NCI-H2171 treated with DMSO at 0.1 percent for 48 hours (cell line): Measurements from ENCODE around the gene SEPTIN11.
A peak's percentile ranks its signal among the peaks of the same experiment; 100 is the strongest.

ENCODE experiments used
- DNase-seq: peaks from one replicate; lab custom pipeline; 2025; lab: John Stamatoyannopoulos, UW

The SEPTIN11 gene

DNA sequence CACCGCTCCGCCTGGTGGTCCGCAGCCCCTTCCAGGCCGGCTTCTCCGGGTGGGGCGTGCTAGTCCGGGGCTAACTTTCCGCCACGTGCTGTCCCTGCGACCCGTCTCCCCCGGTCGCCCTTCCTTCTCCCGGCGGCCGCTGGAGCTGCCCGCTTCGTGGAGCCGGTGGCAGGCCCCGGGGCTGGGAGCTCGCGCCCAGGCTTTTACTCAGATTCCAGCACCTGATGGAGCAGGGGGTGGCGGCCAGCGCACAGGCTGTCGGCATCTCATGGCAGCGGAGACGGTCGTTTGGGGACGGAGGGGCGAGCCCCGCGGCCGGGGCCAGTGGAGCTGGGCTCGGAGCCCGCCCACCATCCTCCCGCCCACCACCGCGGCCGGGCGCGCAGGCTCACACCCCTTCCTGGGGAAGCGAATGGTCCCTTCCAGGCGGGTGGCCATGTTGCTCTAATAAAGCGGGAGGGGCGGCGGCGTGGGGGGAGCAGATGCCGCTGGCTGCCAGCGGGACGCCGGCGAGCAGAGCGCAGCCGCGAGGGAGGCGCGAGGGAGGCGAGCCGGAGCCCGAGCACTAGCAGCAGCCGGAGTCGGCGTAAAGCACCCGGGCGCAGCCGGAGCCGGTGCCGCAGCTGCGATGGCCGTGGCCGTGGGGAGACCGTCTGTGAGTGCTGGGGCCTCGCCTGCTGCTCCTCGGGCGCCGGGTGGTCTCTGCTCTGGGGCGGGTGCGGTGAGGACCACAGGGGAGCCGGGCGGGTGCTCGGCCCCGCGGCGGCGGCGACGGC lies at the start of gene SEPTIN11:
SEPTIN11 (plus strand) TSS at position 477 of the 776 bp plus-strand sequence; CDS start at position 629, 152 bp downstream.
- peak; percentile 68 for DNase-seq

DNA sequence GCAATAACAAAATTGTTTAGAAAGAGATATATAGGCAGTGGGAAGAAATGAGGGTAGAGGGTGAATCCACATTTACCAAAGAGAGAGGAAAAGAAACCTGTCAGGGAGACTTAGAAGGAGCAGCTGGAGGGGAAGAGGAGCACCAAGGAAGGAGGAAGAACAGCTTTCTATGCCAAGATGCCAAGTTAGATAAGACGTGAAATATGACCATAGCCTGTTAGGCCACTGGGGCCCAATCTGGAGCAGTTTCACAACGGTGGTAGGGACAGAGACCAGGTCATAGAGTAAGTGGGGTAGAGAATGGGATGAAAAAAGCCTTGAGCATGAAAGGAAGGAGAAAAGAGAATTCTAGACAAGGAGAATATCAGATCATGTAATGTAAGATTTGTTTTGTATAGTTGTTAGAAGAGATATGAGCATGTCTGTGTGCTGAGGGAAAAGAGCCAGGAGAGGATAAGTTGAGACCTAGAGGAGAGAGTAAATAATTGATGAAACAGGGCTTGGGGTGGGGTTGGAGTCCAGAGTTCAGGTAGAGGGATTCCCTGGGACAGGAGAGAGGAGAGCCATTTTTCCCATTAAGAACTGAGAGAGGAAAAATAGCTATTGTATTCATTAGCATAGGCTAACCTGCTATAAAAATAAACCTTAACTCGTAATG lies 47.2 kb upstream of the SEPTIN11 start:
- no peak for DNase-seq

DNA sequence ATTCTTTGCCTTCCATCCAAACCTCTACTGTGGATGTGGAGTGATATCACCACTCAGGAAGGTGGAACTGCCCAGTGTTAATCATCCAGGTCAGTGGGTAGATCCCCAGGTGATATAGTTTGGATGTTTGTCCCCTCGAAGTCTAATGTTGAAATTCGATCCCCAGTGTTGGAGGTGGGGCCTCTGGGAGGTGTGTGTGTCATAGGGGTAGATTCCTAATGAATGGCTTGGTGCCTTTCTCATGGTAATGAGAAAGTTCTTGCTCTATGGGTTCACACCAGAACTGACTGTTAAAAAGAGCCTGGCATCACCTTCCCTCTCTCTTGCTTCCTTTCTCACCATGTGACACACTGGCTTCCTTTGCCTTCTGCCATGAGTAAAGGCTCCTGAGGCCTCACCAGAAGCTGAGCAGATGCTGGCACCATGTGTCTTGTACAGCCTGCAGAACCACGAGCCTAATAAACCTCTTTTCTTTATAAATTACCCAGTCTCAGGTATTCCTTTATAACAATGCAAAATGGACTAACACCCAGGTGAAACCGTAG lies 44.8 kb upstream of the SEPTIN11 start:
- DNase-seq: no peak

DNA sequence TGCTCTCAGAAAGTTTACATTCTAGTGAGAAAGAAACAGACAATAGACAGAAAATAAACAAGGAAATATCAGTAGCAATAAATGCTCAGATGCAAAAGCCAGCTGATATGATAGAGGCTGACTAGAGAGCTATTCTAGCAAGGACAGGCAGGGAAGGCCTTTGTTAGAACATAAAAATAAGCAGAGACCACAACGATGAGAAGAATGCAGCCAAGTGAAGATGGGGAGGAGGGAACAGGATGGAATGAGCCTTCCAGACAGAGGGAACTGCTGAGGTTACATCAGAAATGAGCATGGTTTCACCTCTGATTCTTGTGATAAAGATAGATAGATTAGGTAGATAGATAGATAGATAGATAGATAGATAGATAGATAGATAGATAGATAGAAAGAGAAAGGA lies 44.0 kb upstream of the SEPTIN11 start:
- DNase-seq: no peak

DNA sequence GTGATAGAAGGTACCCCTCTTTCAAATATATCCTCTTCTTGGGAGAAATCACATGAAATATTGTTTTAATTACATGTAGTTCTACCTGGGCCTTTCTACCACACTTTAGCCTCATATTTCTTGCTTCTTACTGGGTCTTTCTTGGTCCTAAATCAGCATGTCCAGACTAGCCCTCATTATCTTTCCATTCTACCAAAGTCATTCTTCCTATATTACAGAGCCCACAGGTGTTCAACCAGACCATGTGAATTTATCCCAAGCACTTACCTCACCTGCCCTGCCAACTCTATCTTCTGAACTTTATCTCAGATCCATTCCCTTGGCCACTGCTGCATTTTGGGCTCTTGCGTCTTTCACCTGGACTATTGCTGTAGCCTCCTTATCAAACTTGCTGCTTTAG lies 39.8 kb upstream of the SEPTIN11 start:
- DNase-seq: no peak

DNA sequence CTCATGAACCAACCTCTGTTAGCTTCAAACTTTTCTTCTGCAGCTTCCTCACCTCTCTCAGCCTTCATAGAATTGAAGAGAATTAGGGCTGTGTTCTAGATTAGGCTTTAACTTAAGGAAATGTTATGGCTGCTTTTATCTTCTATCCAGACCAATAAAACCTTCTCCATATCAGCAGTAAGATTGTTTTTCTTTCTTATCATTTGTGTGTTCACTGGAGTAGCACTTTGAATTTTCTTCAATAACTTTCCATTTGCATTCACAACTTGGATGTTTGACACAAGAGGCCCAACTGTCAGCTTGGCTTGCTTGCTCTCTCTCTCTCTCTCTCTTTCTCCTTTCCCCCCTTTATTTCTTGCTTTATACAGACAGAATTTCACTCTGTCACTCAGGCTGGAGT lies 28.8 kb upstream of the SEPTIN11 start:
- no peak for DNase-seq

DNA sequence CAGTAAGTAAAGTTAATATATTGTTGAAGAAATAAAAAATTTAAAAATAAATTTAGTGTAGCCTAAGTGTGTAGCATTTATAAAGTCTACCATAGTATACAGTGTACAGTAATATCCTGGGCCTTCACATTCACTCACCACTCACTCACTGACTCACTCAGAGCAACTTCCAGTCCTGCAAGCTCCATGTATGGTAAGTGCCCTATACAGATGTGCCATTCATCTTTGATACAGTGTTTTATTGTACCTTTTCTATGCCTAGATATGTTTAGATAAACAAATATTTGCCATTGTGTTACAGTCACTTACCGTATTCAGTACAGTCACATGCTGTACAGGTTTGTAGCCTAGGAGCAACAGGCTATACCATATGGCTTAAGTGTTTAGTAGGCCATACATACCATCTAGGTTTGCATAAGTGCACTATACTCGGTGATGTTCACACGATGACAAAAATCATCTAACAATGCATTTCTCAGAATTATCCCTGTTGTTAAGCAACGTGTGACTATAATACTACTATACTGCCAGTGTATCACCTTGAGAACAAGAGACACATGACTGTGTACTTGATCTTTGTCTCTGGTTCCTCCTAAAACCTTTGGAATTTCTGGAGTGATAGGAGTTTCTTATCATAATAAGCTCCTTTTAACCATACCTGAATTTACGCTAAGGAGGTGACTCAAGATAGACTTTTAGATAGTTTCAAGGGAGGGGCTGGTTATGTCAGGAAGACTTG lies 25.8 kb upstream of the SEPTIN11 start:
- no peak for DNase-seq

DNA sequence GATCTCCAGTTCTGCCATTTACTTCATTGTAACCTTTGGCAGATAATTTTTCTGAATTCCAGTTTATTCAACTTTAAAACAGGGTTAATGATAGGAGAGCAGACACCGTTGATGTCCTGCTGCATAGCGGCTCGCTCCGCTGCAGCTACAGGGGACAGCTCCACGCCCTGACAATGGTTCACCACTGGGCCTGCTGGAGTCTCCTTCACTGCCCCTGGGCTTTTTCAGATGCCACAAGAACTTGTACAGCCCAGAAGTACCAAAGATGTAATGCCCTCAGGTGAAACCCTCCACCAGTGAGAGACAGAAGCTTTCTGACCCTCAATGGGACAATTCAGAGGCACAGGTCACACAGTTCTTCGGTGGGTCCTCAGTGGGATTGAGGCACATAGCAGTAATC lies 22.7 kb upstream of the SEPTIN11 start:
- DNase-seq: no peak

DNA sequence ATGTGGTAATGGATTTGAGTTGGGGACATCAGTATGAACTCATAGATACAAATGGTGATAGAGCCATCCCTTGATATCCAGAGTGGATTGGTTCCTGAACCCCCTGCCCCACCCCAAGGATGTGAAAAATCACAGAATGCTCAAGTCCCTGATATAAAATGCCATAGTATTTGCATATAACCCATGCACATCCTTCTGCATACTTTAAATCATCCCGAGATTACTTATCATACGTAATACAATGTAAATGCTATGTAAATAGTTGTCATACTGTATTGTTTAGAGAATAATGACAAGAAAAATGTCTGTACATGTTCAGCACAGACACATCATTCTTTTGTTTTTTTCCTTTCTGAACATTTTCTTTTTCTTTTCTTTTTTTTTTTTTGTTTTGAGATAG lies 18.9 kb upstream of the SEPTIN11 start:
- no peak for DNase-seq

DNA sequence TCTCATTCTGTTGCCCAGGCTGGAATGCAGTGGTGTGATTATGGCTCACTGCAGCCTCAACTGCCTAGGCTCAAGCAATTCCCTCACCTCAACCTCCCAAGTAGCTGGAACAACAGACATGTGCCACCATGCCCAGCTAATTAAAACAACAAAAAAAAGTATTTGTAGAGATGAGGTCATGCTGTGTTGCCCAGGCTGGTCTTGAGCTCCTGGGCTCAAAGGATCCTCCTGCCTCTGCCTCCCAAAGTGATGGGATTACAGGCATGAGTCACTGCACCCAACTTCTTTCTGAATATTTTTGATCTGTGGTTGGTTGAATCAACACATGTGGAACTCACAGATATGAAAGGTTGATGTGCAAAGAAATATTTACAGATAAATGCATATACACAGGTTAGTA lies 18.5 kb upstream of the SEPTIN11 start:
- DNase-seq: no peak

DNA sequence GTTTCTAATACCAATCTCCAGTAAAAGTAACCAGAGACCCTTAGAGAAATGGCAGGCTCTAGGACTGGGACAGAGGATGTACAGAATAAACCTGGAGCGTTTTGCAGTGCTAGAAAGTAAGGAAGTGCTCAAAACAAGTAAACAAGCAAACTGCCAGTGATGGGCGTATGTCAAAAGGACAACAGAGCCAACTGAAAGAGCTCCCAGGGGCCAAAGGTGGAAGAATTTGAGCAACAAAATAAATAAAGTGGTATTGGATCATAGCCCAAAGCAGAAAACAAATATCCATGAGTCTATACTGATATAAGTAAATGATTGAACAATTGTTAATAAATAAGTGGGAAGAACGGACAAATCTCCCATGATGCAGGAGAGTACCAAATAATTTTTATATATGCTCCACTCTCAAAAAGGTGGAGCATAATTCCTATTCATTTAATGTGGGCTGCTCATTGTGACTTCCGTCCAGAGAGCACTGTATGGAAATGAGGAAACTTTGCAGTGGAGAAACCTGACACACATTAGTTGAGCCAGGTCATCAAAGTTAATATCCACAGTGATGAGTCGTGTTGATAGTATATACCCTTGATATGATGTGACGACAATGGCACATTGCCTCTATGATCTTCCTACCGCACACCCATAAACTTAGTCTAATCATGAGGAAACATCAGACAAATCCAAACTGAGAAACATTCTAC lies 17.8 kb upstream of the SEPTIN11 start:
- DNase-seq: no peak

DNA sequence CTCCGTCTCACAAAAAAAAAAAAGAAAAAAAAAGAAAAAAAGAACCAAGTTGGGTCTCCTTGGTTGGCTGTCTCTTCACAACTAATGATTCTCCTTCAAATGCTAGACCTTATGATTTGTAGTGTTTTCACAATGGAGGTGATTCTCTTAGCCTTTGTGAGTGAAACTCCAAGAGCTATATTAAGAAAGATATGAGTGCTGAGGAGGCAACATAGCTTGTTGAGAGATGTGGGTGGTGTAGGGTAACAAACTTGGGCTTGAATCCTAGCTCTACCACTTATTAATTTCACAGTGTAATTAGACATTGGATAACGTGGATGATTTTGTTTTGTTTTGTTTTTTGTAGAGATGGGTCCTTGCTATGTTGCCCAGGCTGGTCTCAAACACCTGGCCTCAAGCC lies 10.4 kb upstream of the SEPTIN11 start:
- no peak for DNase-seq

DNA sequence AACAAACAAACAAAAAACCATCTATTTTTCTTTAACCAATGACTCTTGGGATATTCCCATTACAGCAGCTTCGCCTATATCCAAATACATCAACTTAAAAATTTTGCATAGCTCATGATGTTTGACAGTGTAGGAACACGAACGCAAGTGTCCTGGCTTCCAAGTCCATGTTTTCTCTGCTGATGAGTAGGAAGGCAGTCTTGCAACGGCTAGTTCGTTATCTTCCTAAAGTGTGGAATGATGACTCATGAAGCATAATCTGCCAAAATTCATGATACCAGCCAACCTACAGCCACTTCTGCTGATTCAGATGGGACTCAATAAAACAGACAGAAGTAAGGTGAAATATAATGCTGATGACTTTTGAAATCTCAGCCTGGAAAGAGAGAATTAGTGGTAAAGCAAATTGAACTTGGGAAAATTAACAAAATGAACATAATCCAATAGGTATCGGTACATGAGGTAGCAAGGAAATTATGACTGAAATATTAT lies 6.4 kb upstream of the SEPTIN11 start:
- no peak for DNase-seq

DNA sequence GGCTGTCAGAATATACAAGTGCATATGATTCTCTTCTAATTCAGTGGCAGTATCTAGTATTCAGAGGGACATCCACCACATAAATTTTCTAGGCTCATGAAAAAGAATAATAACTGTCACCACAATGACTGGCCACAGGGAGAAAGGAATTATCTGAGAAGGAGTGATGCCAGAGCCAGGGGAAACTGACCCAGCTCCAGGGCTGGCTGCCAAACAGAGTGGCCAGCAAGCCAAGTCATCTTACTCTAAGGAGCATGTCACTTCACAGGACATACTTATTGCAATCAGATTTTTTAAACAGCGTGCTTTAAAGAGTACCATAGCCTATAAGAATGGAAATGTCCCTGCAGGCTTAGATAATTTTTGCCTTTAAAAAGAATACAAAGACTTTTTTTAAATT lies 5.8 kb upstream of the SEPTIN11 start:
- DNase-seq: no peak

DNA sequence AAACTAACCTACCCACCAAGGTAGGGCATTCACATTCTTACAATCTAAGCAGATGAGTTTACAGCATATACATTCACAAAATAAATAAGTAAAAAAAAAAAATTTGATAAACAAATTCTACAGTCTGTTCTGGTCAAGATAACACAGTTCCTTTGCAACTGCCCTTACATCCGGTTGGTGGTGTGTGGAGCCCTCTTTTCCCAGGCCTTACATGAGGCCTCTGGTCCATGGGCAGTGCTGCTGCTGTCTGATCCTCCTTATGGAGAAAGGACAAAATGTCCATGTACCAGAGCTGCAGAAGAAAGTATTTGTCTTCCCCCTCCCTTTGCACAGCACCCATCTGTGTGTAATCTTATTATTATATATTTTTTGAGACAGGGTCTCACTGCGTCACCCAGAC lies 2.2 kb upstream of the SEPTIN11 start:
- DNase-seq: no peak

DNA sequence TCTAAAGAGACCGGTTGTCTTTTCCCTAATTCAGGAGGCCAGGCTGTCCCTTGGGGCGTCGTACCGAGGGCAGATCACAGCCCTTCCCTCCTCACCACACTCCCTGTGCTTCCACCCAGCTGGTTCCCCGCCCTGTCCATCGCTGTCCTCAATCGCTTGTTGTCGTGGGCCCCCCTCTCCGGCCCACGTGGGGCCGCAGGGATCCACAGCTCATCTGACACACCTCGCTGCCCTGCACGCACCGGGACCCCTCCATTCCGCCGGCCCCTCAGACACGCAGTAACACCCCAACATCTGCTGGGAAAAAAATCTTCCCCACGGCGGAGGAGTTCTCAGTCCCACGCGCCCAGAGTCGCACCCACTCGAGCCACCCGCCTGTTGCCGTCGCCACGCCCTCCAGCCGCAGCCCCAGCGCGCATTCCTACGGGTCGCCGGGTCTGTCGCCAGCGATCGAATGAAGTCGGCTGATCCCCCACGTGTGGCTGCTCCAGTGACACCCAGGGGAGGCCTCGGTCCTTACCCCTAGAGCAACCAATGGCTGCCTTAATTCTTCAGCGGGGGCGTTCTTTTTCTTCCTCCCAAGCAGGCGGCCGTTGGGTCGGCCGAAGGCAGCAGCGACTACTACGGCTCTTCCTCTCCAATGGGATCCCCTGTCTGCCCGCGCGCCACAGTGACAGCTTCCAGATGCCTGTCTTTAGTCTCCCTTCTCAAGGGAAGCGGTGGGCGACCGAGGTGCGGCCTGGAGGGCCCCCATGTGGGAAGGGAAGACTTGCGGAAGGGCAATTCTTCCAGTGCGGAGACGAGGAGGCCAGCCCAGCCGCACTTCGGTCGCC lies 893 bp upstream of the SEPTIN11 start:
- peak; percentile 45 for DNase-seq

DNA sequence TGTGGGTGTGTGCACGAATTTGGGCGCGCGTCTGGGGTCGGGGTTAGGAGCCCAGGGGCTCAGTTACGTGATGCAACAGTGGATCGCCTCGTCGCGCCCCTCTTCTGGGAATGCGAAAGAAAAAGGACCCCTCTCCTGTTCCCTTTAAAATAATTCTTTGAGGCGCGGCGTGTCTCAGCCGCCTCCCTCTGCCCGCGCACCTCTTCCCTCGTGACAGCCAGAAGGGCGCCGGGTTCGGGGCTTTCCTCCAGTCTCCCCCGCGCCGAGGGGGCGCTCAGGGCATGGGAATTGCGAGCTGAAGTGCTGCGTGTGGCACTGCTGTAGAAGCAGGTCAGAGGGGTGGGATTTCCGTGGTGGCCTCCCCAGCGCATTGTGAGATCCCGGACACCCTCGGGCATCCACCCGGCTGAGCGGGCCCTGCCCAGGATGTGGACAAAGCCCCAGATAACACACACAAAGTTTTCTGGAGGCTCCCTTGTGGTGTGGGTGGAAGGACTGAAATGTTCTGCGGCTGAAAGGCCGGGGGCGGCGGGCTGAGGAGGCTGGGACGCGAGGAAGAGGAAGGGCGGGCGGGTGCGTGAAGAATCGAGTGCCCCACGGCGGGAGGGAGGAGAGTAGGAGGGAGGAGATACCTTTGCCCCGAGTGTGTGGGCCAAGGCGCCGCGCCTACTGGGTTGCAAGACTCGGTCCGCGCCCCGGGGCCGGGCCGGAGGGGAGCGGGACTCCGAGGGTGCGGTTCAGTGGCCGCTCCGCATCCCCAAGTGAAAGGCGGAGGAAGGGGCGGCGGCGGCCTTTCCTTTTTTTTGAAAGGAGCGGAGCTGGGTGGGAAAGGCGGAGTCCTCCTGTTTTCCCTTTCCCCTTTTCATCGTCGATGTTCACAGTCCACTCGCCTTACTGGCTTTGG lies 752 bp downstream of the SEPTIN11 start:
- DNase-seq: peak; percentile 24

DNA sequence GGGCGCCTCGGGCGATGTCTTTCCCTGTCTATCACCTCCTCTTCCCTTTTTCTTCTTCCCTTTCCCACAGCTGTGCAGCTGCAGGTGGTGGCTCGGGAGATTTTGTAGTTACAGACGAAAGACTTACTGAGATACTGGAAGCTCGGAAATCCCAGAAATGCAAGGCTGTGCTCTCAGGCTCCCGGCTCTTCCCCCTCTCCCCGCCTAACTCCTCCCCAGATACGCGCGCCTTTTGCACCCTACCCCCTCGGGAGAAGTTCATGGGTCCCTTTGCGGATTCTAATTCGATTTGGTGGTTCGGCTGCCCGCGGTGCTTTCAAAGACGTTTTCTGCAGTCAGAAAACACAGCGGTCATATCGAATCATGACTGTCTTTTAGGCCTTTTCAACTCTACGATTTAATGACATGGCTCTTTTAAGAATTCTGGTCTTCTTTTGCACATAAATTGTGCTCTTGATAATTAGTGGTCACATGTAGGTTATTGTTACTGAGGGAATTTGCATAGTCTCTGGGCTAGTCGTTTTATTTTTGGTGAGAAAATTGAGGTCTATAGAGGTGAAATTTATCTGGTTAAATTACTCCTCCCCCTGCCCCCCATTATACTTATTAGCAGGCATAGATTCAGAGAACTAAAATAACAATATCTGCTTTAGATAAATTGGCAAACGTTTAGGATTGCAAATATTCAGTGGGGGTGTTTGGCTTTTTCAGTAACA lies 1.6 kb downstream of the SEPTIN11 start:
- DNase-seq: peak; percentile 24

DNA sequence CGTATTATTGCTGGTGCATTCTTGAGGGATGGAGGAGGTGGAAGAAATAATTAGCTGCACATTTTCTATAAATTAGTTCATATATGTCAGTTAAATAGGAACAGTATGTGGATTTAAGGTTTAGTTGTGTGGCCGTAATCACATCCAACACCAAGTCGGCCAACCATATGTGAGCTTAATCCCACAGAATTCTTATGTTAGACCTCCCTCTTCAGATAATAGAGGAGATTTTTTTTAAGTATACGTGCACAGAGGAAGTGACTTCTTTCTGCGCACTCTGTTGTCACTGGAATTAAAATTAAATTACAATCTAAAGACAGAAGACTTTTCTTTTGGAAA lies 2.1 kb downstream of the SEPTIN11 start:
- DNase-seq: no peak
